ENCODE results near the gene ARHGEF17.

- TF ChIP-seq CTCF (optimal IDR thresholded peaks at IDR 0.05 in 1 of 3, IDR thresholded peaks at IDR 0.05 in 1 of 3, conservative IDR thresholded peaks at IDR 0.05 in 1 of 3; ENCODE audit: extremely low read depth in 1 of 3, insufficient read depth in 2 of 3, low read length in 3 of 3) (peak; percentile 27 to 37 (median 27)), EZH2 (IDR thresholded peaks at IDR 0.05; ENCODE audit: low read length) (no peak)
Observed at GRCh38 chr11:73372375-73372993, 64.4 kb downstream of the ARHGEF17 start.

Measured in keratinocyte (primary cell).